Activated T-cell treated with anti-CD3 and anti-CD28 coated beads, Interleukin-2, amount 50 U/mL, for 4 hours (primary cell): ENCODE data around the gene TST. TPM values are rescaled to one million over a fixed set of nuclear protein-coding genes. Genes with fewer than 3 reads are reported as not detected.
A peak's percentile ranks its signal among the peaks of the same experiment; 100 is the strongest.

Experiments
- ATAC-seq, 2 donors: fragments of 200-7000 bp; cut with Tn5 transposase; one replicate each; pipeline ENCODE4 v1.10.0; 2021
- DNase-seq: peaks from one replicate; pipeline ENCODE4 v3.0.0-alpha.2; 2020
- H3K27me3 Mint-ChIP-seq: one replicate; pipeline ENCODE4 v1.8.0; 2021; ENCODE audit warnings: low read depth, mixed read lengths
- H3K36me3 Mint-ChIP-seq: one replicate; pipeline ENCODE4 v1.8.0; 2022; ENCODE audit warnings: mixed read lengths; ENCODE audit not compliant: insufficient read depth
- H3K4me1 Mint-ChIP-seq: one replicate; pipeline ENCODE4 v1.8.0; 2021; ENCODE audit warnings: low read depth, mixed read lengths
- H3K4me3 Mint-ChIP-seq: one replicate; pipeline ENCODE4 v1.8.0; 2021; ENCODE audit warnings: mild to moderate bottlenecking, moderate library complexity, mixed read lengths
- H3K9me3 Mint-ChIP-seq: one replicate; pipeline ENCODE4 v1.8.0; 2021; ENCODE audit warnings: mixed read lengths
- total RNA-seq, 3 donors: library from RNA; stranded (reverse); gene quantifications; one replicate each; pipeline ENCODE4 v1.2.1, GENCODE V29; 2021

Gene TST
- total RNA-seq, 3 donors from 2014 or later: 1.2 TPM

GRCh38 chr22:37047006-37047405 lies 27.8 kb upstream of the TST start:
- ATAC-seq: no peak
- DNase-seq: no peak
- Mint-ChIP-seq H3K4me1 (peaks cover 7% of the 10 kb centered on the region), H3K27me3 (no peaks in the 10 kb centered on the region), H3K9me3 (no peaks in the 10 kb centered on the region), H3K4me3 (no peak overlapping the region), H3K36me3 (no peaks in the 10 kb centered on the region)

GRCh38 chr22:37046589-37046988 lies 27.3 kb upstream of the TST start:
- DNase-seq (no peak), ATAC-seq (no peak)
- Mint-ChIP-seq H3K4me1 (peaks cover 7% of the 10 kb centered on the region), H3K27me3 (no peaks in the 10 kb centered on the region), H3K36me3 (no peaks in the 10 kb centered on the region), H3K9me3 (no peaks in the 10 kb centered on the region), H3K4me3 (no peak overlapping the region)

GRCh38 chr22:37045958-37046357 lies 26.7 kb upstream of the TST start:
- no peak overlapping the region for H3K4me3 Mint-ChIP-seq
- H3K36me3 Mint-ChIP-seq: no peaks in the 10 kb centered on the region
- peaks cover 7% of the 10 kb centered on the region for H3K4me1 Mint-ChIP-seq
- ATAC-seq: no peak
- no peaks in the 10 kb centered on the region for H3K27me3 Mint-ChIP-seq
- no peaks in the 10 kb centered on the region for H3K9me3 Mint-ChIP-seq
- no peak for DNase-seq

GRCh38 chr22:37044634-37045625 lies 25.7 kb upstream of the TST start:
- Mint-ChIP-seq H3K27me3 (peaks cover 2% of the 10 kb centered on the region), H3K4me3 (no peak overlapping the region), H3K9me3 (no peaks in the 10 kb centered on the region), H3K36me3 (no peaks in the 10 kb centered on the region), H3K4me1 (peaks cover 7% of the 10 kb centered on the region)
- ATAC-seq: peak; percentile 84 to 91
- no peak for DNase-seq

- H3K4me3 Mint-ChIP-seq: no peak overlapping the region
- H3K9me3 Mint-ChIP-seq: no peaks in the 10 kb centered on the region
- peak; percentile 58 to 76 for ATAC-seq
- peaks cover 7% of the 10 kb centered on the region for H3K4me1 Mint-ChIP-seq
- H3K27me3 Mint-ChIP-seq: peaks cover 2% of the 10 kb centered on the region
- DNase-seq: peak; percentile 17
- H3K36me3 Mint-ChIP-seq: no peaks in the 10 kb centered on the region
Measured at GRCh38 chr22:37043828-37044538, 24.7 kb upstream of the TST start.

GRCh38 chr22:37043209-37043827 lies 24.1 kb upstream of the TST start:
- peaks cover 7% of the 10 kb centered on the region for H3K4me1 Mint-ChIP-seq

GRCh38 chr22:37039466-37039865 lies 20.2 kb upstream of the TST start:
- Mint-ChIP-seq H3K4me1 (no peaks in the 10 kb centered on the region), H3K36me3 (no peaks in the 10 kb centered on the region), H3K9me3 (no peaks in the 10 kb centered on the region), H3K27me3 (peaks cover 18% of the 10 kb centered on the region), H3K4me3 (no peak overlapping the region)
- DNase-seq (no peak), ATAC-seq (no peak)

More at GRCh38 chr22:37043209-37043827, 24.1 kb upstream of the TST start:
- ATAC-seq (no peak), DNase-seq (no peak)
- H3K9me3 Mint-ChIP-seq: no peaks in the 10 kb centered on the region
- H3K27me3 Mint-ChIP-seq: peaks cover 2% of the 10 kb centered on the region
- no peaks in the 10 kb centered on the region for H3K36me3 Mint-ChIP-seq
- H3K4me3 Mint-ChIP-seq: no peak overlapping the region

- no peak for DNase-seq
- no peak overlapping the region for H3K4me3 Mint-ChIP-seq
- no peak for ATAC-seq
- H3K36me3 Mint-ChIP-seq: no peaks in the 10 kb centered on the region
- no peaks in the 10 kb centered on the region for H3K4me1 Mint-ChIP-seq
- H3K27me3 Mint-ChIP-seq: peaks cover 18% of the 10 kb centered on the region
- no peaks in the 10 kb centered on the region for H3K9me3 Mint-ChIP-seq
Measured at GRCh38 chr22:37037669-37038068, 18.4 kb upstream of the TST start.

- ATAC-seq (no peak), DNase-seq (no peak)
- H3K4me1 Mint-ChIP-seq: no peaks in the 10 kb centered on the region
- no peak overlapping the region for H3K4me3 Mint-ChIP-seq
- peaks cover 18% of the 10 kb centered on the region for H3K27me3 Mint-ChIP-seq
- no peaks in the 10 kb centered on the region for H3K36me3 Mint-ChIP-seq
- H3K9me3 Mint-ChIP-seq: no peaks in the 10 kb centered on the region
Measured at GRCh38 chr22:37036655-37037377, 17.6 kb upstream of the TST start.

GRCh38 chr22:37033605-37034430 lies 14.6 kb upstream of the TST start:
- no peak for ATAC-seq
- DNase-seq: no peak
- no peaks in the 10 kb centered on the region for H3K4me1 Mint-ChIP-seq
- peaks cover 16% of the 10 kb centered on the region for H3K27me3 Mint-ChIP-seq
- H3K36me3 Mint-ChIP-seq: no peaks in the 10 kb centered on the region
- no peak overlapping the region for H3K4me3 Mint-ChIP-seq
- H3K9me3 Mint-ChIP-seq: no peaks in the 10 kb centered on the region

GRCh38 chr22:37032535-37033460 lies 13.6 kb upstream of the TST start:
- Mint-ChIP-seq H3K4me1 (no peaks in the 10 kb centered on the region), H3K4me3 (no peak overlapping the region), H3K36me3 (no peaks in the 10 kb centered on the region), H3K27me3 (peaks cover 16% of the 10 kb centered on the region), H3K9me3 (no peaks in the 10 kb centered on the region)
- ATAC-seq (no peak), DNase-seq (no peak)

GRCh38 chr22:37032134-37032534 lies 12.9 kb upstream of the TST start:
- DNase-seq (no peak), ATAC-seq (no peak)
- Mint-ChIP-seq H3K4me1 (no peaks in the 10 kb centered on the region), H3K27me3 (peaks cover 12% of the 10 kb centered on the region), H3K4me3 (no peak overlapping the region), H3K36me3 (no peaks in the 10 kb centered on the region), H3K9me3 (no peaks in the 10 kb centered on the region)
